SK-N-SH (cell line): ENCODE data around the gene S100B.

ENCODE experiments used
- EP300 ChIP-seq, 2 experiments: IDR thresholded peaks; 2 replicates each; pipeline versions ENCODE4 v1.4.0 to v1.6.1; 2012; ENCODE audit warnings: borderline replicate concordance in 1 of 2, low read depth in 1 of 2, low read length in 1 of 2
- EZH2phosphoT487 ChIP-seq: fragments of 200-600 bp; sonication (generic); IDR thresholded peaks from 2 replicates; pipeline ENCODE4 v1.6.1; 2017; ENCODE audit warnings: low read depth, mixed run types, mild to moderate bottlenecking, antibody characterized with exemption, moderate library complexity, borderline replicate concordance
- MXI1 ChIP-seq: IDR thresholded peaks from 2 replicates; pipeline ENCODE4 v1.6.1; 2012; ENCODE audit warnings: mild to moderate bottlenecking, low read depth, low read length, improper control_type of control experiment
- POLR2AphosphoS5 ChIP-seq: IDR thresholded peaks from 2 replicates; pipeline ENCODE4 v1.6.1; 2012; ENCODE audit warnings: low read depth, low read length
- RFX5 ChIP-seq: IDR thresholded peaks from 2 replicates; pipeline ENCODE4 v1.6.1; 2012; ENCODE audit warnings: mild to moderate bottlenecking, improper control_type of control experiment, low read length
- RXRA ChIP-seq: IDR thresholded peaks from 2 replicates; pipeline ENCODE4 v1.4.0; 2012; ENCODE audit warnings: low read depth, mild to moderate bottlenecking, borderline replicate concordance
- YY1 ChIP-seq: IDR thresholded peaks from 2 replicates; pipeline ENCODE4 v1.4.0; 2012; ENCODE audit warnings: low read depth, mild to moderate bottlenecking
- TF ChIP-seq, protein P1 (sequence below): fragments of 200-600 bp; sonication (generic); IDR thresholded peaks from 2 replicates; pipeline ENCODE4 v1.6.1; 2017; ENCODE audit warnings: antibody characterized with exemption, mild to moderate bottlenecking, moderate library complexity

DNA sequence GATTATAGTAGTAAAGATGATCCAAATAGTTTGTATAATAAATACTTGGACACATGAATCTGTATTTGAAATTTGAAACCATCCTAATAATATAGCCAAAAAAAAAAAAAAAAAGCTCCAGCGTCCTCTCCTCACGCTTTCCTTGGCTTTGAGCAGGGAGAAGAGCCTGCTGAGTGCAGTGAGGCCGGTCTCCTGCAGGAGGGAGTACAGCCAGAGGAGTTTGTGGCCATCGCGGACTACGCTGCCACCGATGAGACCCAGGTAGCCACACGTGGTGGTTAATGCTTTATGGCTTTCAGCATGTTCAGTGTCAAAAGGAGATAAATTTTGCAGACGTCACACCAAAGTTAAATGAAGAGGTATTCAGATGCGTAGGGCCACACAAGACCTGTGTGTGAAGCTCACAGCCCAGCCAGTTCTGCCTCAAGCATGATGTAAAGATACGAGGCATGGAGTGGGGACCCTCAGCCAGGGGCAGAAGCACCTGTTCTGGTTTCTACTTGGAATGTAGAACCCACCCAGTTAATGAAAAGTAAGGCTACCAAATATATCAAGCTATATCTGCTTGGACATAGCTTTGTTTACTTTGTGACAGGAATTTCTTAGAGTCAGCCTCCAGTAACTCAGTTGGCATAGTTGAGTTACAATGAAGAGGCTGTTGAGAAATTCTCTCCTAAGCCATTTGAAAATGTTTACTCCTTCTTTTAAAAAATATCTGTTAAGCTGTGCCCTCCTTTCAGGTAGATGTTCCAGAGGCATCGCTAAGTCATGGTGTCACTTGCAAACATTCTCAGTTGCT is 38.7 kb upstream of the S100B start:
- TF ChIP-seq RFX5 (no peak), EP300 (IDR thresholded peaks at IDR 0.05; ENCODE audit: borderline replicate concordance in 1 of 2, low read depth in 1 of 2, low read length in 1 of 2) (no peak), YY1 (no peak), EZH2phosphoT487 (no peak), RXRA (no peak), POLR2AphosphoS5 (no peak), MXI1 (no peak)
- TF ChIP-seq, protein P1, sequence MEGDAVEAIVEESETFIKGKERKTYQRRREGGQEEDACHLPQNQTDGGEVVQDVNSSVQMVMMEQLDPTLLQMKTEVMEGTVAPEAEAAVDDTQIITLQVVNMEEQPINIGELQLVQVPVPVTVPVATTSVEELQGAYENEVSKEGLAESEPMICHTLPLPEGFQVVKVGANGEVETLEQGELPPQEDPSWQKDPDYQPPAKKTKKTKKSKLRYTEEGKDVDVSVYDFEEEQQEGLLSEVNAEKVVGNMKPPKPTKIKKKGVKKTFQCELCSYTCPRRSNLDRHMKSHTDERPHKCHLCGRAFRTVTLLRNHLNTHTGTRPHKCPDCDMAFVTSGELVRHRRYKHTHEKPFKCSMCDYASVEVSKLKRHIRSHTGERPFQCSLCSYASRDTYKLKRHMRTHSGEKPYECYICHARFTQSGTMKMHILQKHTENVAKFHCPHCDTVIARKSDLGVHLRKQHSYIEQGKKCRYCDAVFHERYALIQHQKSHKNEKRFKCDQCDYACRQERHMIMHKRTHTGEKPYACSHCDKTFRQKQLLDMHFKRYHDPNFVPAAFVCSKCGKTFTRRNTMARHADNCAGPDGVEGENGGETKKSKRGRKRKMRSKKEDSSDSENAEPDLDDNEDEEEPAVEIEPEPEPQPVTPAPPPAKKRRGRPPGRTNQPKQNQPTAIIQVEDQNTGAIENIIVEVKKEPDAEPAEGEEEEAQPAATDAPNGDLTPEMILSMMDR, result no peak
